AG10803 (cell line): ENCODE data around the gene WNT8A.
"Not testable (repeated sequence)": the region's sequence is repeated elsewhere in the genome, so short reads cannot be mapped to it uniquely, and the experiment has no call there.

Experiments used
- DNase-seq: peaks from one replicate; pipeline ENCODE4 v3.0.0; 2010; ENCODE audit warnings: low read depth
- H3K4me3 ChIP-seq: 2 replicates; pipeline ENCODE4 v1.5.1; 2011; ENCODE audit warnings: mild to moderate bottlenecking, low read length, control low read depth
- TF ChIP-seq, protein P1 (sequence below): conservative IDR thresholded peaks from 2 replicates; pipeline ENCODE4 v1.5.1; 2011; ENCODE audit warnings: mild to moderate bottlenecking, low read length, control low read depth, inconsistent platforms

The WNT8A gene

GRCh38 chr5:138067945-138068344, 15.9 kb upstream of the WNT8A start:
- TF ChIP-seq, protein P1, sequence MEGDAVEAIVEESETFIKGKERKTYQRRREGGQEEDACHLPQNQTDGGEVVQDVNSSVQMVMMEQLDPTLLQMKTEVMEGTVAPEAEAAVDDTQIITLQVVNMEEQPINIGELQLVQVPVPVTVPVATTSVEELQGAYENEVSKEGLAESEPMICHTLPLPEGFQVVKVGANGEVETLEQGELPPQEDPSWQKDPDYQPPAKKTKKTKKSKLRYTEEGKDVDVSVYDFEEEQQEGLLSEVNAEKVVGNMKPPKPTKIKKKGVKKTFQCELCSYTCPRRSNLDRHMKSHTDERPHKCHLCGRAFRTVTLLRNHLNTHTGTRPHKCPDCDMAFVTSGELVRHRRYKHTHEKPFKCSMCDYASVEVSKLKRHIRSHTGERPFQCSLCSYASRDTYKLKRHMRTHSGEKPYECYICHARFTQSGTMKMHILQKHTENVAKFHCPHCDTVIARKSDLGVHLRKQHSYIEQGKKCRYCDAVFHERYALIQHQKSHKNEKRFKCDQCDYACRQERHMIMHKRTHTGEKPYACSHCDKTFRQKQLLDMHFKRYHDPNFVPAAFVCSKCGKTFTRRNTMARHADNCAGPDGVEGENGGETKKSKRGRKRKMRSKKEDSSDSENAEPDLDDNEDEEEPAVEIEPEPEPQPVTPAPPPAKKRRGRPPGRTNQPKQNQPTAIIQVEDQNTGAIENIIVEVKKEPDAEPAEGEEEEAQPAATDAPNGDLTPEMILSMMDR = no peak

DNA sequence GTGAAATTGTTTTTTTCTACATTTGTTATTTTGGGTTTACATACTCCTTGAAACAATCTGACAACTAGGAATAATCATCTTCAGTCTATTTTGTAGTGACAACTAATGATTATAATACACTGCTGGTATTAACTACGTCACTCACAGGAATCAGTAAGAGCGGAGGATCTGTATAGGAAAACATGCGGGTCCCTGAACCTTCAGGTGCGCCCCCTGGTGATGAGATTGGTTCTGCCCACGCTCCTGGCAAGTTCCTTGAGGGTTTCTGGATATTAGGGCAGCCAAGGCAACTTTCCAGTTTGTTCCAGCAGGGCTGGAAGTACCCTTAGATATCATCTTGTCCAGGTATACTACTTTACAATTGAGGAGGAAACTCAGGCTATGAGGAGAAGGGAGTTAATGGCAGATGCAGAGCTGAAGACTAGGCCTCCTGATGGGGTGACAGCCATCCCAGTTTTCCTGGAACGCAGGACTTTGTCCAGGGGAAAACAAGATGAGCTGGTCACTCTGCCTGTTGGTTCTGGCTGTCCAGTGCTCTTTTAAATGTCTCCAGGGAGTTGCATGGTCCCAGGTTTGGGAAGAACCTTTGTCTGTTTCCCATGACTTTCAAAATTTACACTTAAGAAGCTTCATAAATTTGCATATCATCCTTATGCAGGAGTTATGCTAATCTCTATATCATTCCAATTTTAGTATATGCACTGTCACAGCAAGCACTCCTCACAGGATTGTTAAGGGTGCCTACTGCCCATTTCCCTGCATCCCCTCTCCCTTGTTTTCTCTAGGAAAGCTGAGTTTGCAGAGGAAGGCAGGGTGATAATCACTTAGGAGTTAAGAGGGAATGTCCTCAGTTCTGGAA, 14.9 kb upstream of the WNT8A start:
- H3K4me3 ChIP-seq = no peak overlapping the region
- DNase-seq = peak; percentile 77
- TF ChIP-seq, protein P1 = peak; percentile 92

More at GRCh38 chr5:138067945-138068344, 15.9 kb upstream of the WNT8A start:
- no peak for DNase-seq
- no peak overlapping the region for H3K4me3 ChIP-seq

- H3K4me3 ChIP-seq, DNase-seq: not testable (repeated sequence)
Observed at GRCh38 chr5:138070026-138070425, 13.8 kb upstream of the WNT8A start.

DNA sequence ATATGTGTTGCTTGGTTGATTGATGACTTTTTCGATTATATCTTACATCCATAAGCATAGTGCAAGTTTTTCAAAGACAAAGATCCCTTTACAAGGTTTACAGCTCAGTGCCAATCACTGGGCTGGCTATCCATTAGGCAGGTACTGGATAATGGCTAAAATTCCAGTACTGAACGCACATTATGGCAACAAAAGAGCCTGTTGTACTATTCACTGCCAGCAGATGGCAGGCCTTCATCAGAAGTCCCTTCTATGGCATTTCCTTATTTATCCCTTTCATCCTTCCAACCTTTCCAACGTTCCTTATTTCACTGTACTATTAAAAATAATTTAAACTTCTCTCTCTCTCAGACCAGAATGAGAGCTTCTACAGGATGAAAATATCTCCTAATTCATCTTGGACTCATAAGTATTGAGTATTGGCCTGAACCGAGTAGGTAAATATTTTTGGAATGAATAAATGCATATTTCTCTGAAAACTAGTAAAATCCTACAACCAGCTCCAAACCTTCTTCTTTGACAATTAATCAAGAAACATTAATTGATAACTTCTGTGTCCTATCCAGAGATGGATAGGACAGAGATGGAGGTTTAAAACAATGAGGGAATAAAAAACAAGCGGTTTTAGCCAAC, 6.7 kb upstream of the WNT8A start:
- peak; percentile 62 for DNase-seq
- TF ChIP-seq, protein P1 = peak; percentile 96
- H3K4me3 ChIP-seq = no peak overlapping the region

- no peak overlapping the region for H3K4me3 ChIP-seq
- TF ChIP-seq, protein P1 = no peak
- no peak for DNase-seq
Observed at GRCh38 chr5:138078006-138078643, 5.7 kb upstream of the WNT8A start.

GRCh38 chr5:138082033-138082432, 1.8 kb upstream of the WNT8A start:
- DNase-seq = no peak

GRCh38 chr5:138091685-138092084, 7.9 kb downstream of the WNT8A start:
- TF ChIP-seq, protein P1 = no peak
- H3K4me3 ChIP-seq = no peak overlapping the region

More at GRCh38 chr5:138082033-138082432, 1.8 kb upstream of the WNT8A start:
- no peak overlapping the region for H3K4me3 ChIP-seq
- TF ChIP-seq, protein P1 = no peak

More at GRCh38 chr5:138091685-138092084, 7.9 kb downstream of the WNT8A start:
- no peak for DNase-seq
